NCI-H1436 (cell line): ENCODE data around the gene RGS18.
"Not testable (repeated sequence)": the region's sequence is repeated elsewhere in the genome, so short reads cannot be mapped to it uniquely, and the experiment has no call there.

Experiments
- DNase-seq: peaks from one replicate; lab custom pipeline; 2025; lab: John Stamatoyannopoulos, UW

The RGS18 gene

GRCh38 chr1:192158181-192158580 lies at the start of gene RGS18:
TSS of gene RGS18 (plus strand) at chr1:192158462. CDS start at chr1:192158638, 176 bp downstream.
- no peak for DNase-seq

GRCh38 chr1:192109576-192109975 lies 48.7 kb upstream of the RGS18 start:
- DNase-seq = no peak

GRCh38 chr1:192115000-192115399 lies 43.3 kb upstream of the RGS18 start:
- DNase-seq = no peak

- no peak for DNase-seq
These were observed 39.3 kb upstream of the RGS18 start for GRCh38 chr1:192118881-192119405.

- no peak for DNase-seq
These were observed 38.6 kb upstream of the RGS18 start for GRCh38 chr1:192119701-192120100.

- DNase-seq = no peak
These were observed 35.6 kb upstream of the RGS18 start for GRCh38 chr1:192122668-192123067.

- no peak for DNase-seq
These were observed 35.0 kb upstream of the RGS18 start for GRCh38 chr1:192123212-192123611.

- no peak for DNase-seq
These were observed 32.1 kb upstream of the RGS18 start for GRCh38 chr1:192126030-192126619.

GRCh38 chr1:192130175-192130574 lies 28.1 kb upstream of the RGS18 start:
- DNase-seq = no peak

GRCh38 chr1:192130865-192131264 lies 27.4 kb upstream of the RGS18 start:
- not testable (repeated sequence) for DNase-seq

- DNase-seq = no peak
These were observed 26.3 kb upstream of the RGS18 start for GRCh38 chr1:192131914-192132313.

- no peak for DNase-seq
These were observed 24.8 kb upstream of the RGS18 start for GRCh38 chr1:192133350-192133926.

GRCh38 chr1:192140382-192140781 lies 17.9 kb upstream of the RGS18 start:
- DNase-seq = no peak

- DNase-seq = no peak
These were observed 11.0 kb upstream of the RGS18 start for GRCh38 chr1:192147221-192147620.

- no peak for DNase-seq
These were observed 10.6 kb upstream of the RGS18 start for GRCh38 chr1:192147696-192148095.

- no peak for DNase-seq
These were observed 7.1 kb upstream of the RGS18 start for GRCh38 chr1:192151176-192151575.

GRCh38 chr1:192153276-192153675 lies 5.0 kb upstream of the RGS18 start:
- no peak for DNase-seq

- no peak for DNase-seq
These were observed 1.2 kb upstream of the RGS18 start for GRCh38 chr1:192157067-192157466.

GRCh38 chr1:192159014-192159413 lies 752 bp downstream of the RGS18 start:
- no peak for DNase-seq

- no peak for DNase-seq
These were observed 1.5 kb downstream of the RGS18 start for GRCh38 chr1:192159781-192160180.

- no peak for DNase-seq
These were observed 1.9 kb downstream of the RGS18 start for GRCh38 chr1:192160196-192160595.

- no peak for DNase-seq
These were observed 3.7 kb downstream of the RGS18 start for GRCh38 chr1:192161976-192162375.

GRCh38 chr1:192162376-192162775 lies 4.1 kb downstream of the RGS18 start:
- no peak for DNase-seq

- not testable (repeated sequence) for DNase-seq
These were observed 6.7 kb downstream of the RGS18 start for GRCh38 chr1:192165002-192165401.
